Heart left ventricle (tissue), 16 donors: Measurements from ENCODE around the gene CHID1. TPM values are rescaled to one million over a fixed set of nuclear protein-coding genes. Genes with fewer than 3 reads are reported as not detected.

Experiments
- ATAC-seq, 4 donors: fragments of 200-7000 bp; cut with Tn5 transposase; one replicate each; pipeline ENCODE4 v1.9.1; 2020 to 2022; ENCODE audit warnings: moderate library complexity in 4 of 4, mild to moderate bottlenecking in 3 of 4, moderate number of reproducible peaks in 1 of 4
- DNase-seq, 5 donors: peaks; one replicate each; pipeline ENCODE4 v3.0.0-alpha.2; 2020
- H3K27ac ChIP-seq, 12 donors: fragments of 200-600 bp; sonication (generic) in 4 of 12; one replicate each; pipeline versions ENCODE4 v1.5.0 to v1.8.0; 2016 to 2022; ENCODE audit warnings: mild to moderate bottlenecking in 2 of 12
- H3K27me3 ChIP-seq, 9 donors: fragments of 200-600 bp; sonication (generic) in 2 of 9; one replicate each; pipeline versions ENCODE4 v1.5.1 to v1.8.0; 2016 to 2022; ENCODE audit warnings: mild to moderate bottlenecking in 3 of 9
- H3K36me3 ChIP-seq, 9 donors: fragments of 200-600 bp; sonication (generic) in 2 of 9; one replicate each; pipeline versions ENCODE4 v1.5.0 to v1.8.0; 2018 to 2022; ENCODE audit warnings: mild to moderate bottlenecking in 2 of 9
- H3K4me1 ChIP-seq, 12 donors: fragments of 200-600 bp; sonication (generic) in 4 of 12; one replicate each; pipeline versions ENCODE4 v1.5.0 to v1.8.0; 2016 to 2022; ENCODE audit warnings: mild to moderate bottlenecking in 3 of 12
- H3K4me3 ChIP-seq, 12 donors: fragments of 200-600 bp; sonication (generic) in 4 of 12; one replicate each; pipeline versions ENCODE4 v1.5.0 to v1.8.0; 2017 to 2022; ENCODE audit warnings: mild to moderate bottlenecking in 9 of 12, moderate library complexity in 4 of 12
- H3K9me3 ChIP-seq, 12 donors: fragments of 200-600 bp; sonication (generic) in 4 of 12; one replicate each; pipeline versions ENCODE4 v1.5.0 to v1.8.0; 2016 to 2022; ENCODE audit warnings: mild to moderate bottlenecking in 1 of 12
- POLR2A ChIP-seq, 2 donors: fragments of 450-650 bp; IDR thresholded peaks; one replicate each; pipeline ENCODE4 v1.6.1; 2017; ENCODE audit warnings: antibody characterized with exemption in 2 of 2, mild to moderate bottlenecking in 2 of 2, moderate library complexity in 2 of 2
- WGBS, 4 donors: extraction: QIAGEN DNeasy Blood & Tissue Kit in 2 of 4; methylation state at CpG; one replicate each; pipeline versions ENCODE4 v1.1.5 to v1.1.7; 2013 to 2018; 5-methylcytosine and 5-hydroxymethylcytosine counted together
- intact Hi-C, 10 donors: fragments of 100-400 bp; cut with DNase I; formaldehyde crosslinking; loops; one replicate each; pipeline versions ENCODE4 v1.11.1 to v1.14.2; 2022
- polyA plus RNA-seq, 2 donors: library from polyadenylated mRNA; stranded (reverse); fragments of 200-250 nt; gene quantifications; one replicate each; pipeline ENCODE4 v1.2.3, GENCODE V29; 2013
- total RNA-seq, 9 donors: library from RNA; depleted of rRNA in 2 of 9; stranded (reverse); fragments of >200 nt in 2 of 9; fragmentation: NEBNext Ultra II Directional in 3 of 9; extraction: Animal tissue kit (Norgen Biotek cat#: 25700) in 3 of 9; gene quantifications; one replicate each; pipeline versions ENCODE4 v1.1.0 to v1.2.4, GENCODE V29; 2016 to 2023
- TF ChIP-seq, protein P1 (sequence below), 12 donors: fragments of 200-600 bp; sonication (generic) in 4 of 12; IDR thresholded peaks; one replicate each; pipeline versions ENCODE4 v1.5.0 to v1.8.0; 2018 to 2022; ENCODE audit warnings: antibody characterized with exemption in 12 of 12, mild to moderate bottlenecking in 5 of 12
- donor health status: ischemic (EF 13 %, LVEDD 7.1; RV severe dilation, severe dysfunction).
- donor health status: healthy with polysubstance abuse.
- donor health status: DM: no; HTN: yes; CAD: no.
- donor health status: DM: no; HTN: no; CAD: no.
- donor health status: ischemic (EF 25% LVEDD 6.9; RV normal size, moderate dysfunction).
- donor health status: ischemic (EF 25% LVEDD 5.7; RV mildly dilated, moderate dysfunction).
- donor health status: healthy.
- donor health status: DM: yes; HTN: yes; CAD: no.
- donor health status: ischemic (EF 35%, LVEDD 5.7; RV mildly dilated, moderate dysfunction).
- donor health status: nonischemic (EF 11% LVEDD 7.7; RV severe dilation, severe dysfunction).
- donor health status: DM: yes; HTN: yes; CAD: no.
- donor health status: PGD.
- donor health status: ischemic (EF 29% LVEDD 5.4; RV normal size, mild dysfunction).
- donor health status: nonischemic (EF 23%, LVEDD 6.1; RV moderate dilation, normal function).

The CHID1 gene
- total and polyA plus RNA-seq, 11 donors: 30.8 to 87.7 (median 55.3) TPM

DNA sequence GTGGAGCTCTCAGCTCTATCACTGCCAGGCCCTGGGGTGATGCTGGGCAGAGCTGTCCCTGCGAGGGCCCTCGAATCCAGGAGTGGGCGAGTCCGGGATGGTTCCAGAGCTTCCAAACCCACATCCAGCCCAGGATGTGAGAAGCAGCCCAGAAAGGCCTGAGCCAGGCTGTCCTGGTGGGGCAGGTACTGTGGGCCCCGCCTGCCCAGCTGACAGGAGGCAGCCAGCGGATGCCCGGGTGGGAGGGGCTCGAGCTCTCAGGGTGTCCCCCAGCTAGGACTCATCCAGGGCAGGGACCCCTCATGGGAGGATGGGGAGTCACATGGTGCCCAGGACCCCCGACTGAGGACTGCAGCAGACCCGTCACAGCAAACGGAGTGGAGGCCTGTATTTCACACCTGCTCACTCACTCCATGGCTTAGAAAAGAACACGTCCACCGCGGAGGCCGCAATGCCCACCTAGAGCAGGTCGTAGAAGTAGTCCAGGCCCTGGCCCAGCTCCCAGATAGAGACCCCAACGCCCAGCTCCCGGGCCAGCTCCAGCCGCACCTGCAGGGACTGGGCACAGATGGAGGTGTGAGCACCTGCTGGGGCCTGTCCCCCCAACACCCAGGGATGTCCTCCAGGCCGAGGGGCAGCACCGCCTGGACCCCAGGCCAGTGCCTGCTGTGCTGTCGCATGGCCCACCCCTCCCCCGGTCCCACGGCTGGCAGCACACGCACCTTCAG is 41.0 kb downstream of the CHID1 start:
- DNase-seq: peak in 1 of 5 donors; percentile 27
- Histone ChIP-seq H3K4me3 (no peak overlapping the region), H3K36me3 (peaks cover 0 to 37% (median 19%) of the 10 kb centered on the region in 9 donors), H3K4me1 (no peaks in the 10 kb centered on the region), H3K27me3 (no peaks in the 10 kb centered on the region), H3K27ac (no peak overlapping the region), H3K9me3 (no peaks in the 10 kb centered on the region)
- no peak for ATAC-seq
- no peak for TF ChIP-seq POLR2A (IDR thresholded peaks at IDR 0.05)
- TF ChIP-seq, protein P1, sequence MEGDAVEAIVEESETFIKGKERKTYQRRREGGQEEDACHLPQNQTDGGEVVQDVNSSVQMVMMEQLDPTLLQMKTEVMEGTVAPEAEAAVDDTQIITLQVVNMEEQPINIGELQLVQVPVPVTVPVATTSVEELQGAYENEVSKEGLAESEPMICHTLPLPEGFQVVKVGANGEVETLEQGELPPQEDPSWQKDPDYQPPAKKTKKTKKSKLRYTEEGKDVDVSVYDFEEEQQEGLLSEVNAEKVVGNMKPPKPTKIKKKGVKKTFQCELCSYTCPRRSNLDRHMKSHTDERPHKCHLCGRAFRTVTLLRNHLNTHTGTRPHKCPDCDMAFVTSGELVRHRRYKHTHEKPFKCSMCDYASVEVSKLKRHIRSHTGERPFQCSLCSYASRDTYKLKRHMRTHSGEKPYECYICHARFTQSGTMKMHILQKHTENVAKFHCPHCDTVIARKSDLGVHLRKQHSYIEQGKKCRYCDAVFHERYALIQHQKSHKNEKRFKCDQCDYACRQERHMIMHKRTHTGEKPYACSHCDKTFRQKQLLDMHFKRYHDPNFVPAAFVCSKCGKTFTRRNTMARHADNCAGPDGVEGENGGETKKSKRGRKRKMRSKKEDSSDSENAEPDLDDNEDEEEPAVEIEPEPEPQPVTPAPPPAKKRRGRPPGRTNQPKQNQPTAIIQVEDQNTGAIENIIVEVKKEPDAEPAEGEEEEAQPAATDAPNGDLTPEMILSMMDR (IDR thresholded peaks at IDR 0.05): no peak
- intact Hi-C loops: no loop called here
- WGBS, 4 donors: 74 to 90% (median 88%) methylated on average over 5 to 25 of the region's 25 CpGs

DNA sequence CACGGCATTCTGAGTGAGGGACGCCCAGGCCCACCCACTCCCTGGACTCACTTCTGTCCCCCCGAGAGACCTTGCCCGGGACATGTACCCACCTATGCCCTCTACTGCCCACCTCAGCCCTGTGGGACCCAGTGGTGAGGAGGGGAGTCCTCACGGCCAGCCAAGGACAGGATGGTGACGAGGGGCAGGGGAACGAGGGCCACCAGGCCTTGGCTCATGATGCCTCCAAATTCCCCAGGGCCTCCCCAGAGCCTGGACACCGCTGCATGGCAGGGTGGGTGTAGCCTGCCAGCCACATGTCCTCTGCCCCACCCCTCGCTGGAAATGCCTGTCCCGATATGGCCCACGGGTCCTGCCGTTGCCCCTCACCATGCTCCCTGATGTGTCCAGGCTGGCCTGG is 41.8 kb downstream of the CHID1 start:
- no peak for ATAC-seq
- DNase-seq: no peak
- H3K36me3 ChIP-seq: peaks cover 0 to 45% (median 25%) of the 10 kb centered on the region in 9 donors
- TF ChIP-seq POLR2A (IDR thresholded peaks at IDR 0.05): no peak
- TF ChIP-seq, protein P1 (IDR thresholded peaks at IDR 0.05): no peak
- 84 to 86% (median 84%) methylated on average over 6 to 12 of the region's 12 CpGs for WGBS, 4 donors
- H3K27me3 ChIP-seq: no peaks in the 10 kb centered on the region
- H3K4me1 ChIP-seq: no peaks in the 10 kb centered on the region
- H3K9me3 ChIP-seq: no peaks in the 10 kb centered on the region
- intact Hi-C loops: no loop called here
- no peak overlapping the region for H3K27ac ChIP-seq
- H3K4me3 ChIP-seq: no peak overlapping the region

DNA sequence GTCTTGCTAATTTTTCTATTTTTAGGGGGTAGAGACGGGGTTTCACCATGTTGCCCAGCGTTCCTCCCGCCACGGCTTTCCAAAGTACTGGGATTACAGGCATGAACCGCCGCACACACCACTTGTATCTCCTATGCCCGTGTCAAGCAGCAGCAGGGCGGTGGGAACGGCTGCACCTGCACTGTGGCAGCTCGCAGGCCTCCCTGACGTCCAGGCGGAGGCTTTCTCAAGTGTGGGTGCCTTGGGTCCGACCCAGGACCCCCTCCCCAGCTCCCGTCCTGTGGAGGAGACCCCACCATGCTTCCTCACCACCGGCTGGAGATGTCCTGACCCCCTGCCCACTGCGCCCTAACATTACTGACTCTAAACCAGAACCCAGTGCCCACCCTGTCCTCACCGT is 42.2 kb downstream of the CHID1 start:
- no peak overlapping the region for H3K4me3 ChIP-seq
- H3K27me3 ChIP-seq: no peaks in the 10 kb centered on the region
- no peak for ATAC-seq
- H3K4me1 ChIP-seq: no peaks in the 10 kb centered on the region
- no peak for TF ChIP-seq POLR2A (IDR thresholded peaks at IDR 0.05)
- TF ChIP-seq, protein P1 (IDR thresholded peaks at IDR 0.05): no peak
- DNase-seq: peak in 1 of 5 donors; percentile 22
- no peaks in the 10 kb centered on the region for H3K9me3 ChIP-seq
- intact Hi-C loops: no loop called here
- WGBS, 4 donors: 86 to 90% (median 88%) methylated on average over 13 to 17 of the region's 17 CpGs
- H3K36me3 ChIP-seq: peaks cover 0 to 49% (median 27%) of the 10 kb centered on the region in 9 donors
- H3K27ac ChIP-seq: no peak overlapping the region

DNA sequence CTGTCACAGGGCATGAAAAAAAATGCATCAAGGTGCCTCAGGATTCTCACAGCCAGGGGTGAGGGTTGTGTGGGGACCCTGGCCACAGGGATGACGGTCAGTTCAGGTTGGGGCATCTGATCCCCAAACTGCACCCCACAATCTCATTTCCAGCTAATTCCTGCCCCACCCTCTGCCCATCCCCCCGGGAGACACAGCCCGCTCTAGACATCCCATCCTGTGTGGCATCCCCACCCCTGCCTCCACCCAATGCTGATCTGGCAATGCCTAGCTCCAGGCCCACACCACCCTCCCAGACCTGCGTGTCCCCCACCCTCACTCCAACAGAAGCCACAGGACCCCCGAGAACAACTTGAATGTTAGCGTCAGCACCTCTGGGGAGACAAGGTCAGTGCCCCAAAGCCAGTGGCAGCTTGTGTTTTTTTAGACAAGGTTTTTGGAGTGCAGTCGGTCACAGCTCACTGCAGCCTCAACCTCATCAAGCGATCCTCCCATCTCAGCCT is 42.7 kb downstream of the CHID1 start:
- H3K4me3 ChIP-seq: no peak overlapping the region
- ATAC-seq (no peak), DNase-seq (no peak)
- H3K27ac ChIP-seq: no peak overlapping the region
- H3K4me1 ChIP-seq: no peaks in the 10 kb centered on the region
- TF ChIP-seq, protein P1 (IDR thresholded peaks at IDR 0.05): no peak
- TF ChIP-seq POLR2A (IDR thresholded peaks at IDR 0.05): no peak
- WGBS, 4 donors: 85 to 92% (median 88%) methylated on average over 8 of the region's 8 CpGs
- H3K36me3 ChIP-seq: peaks cover 0 to 52% (median 31%) of the 10 kb centered on the region in 9 donors
- H3K9me3 ChIP-seq: no peaks in the 10 kb centered on the region
- intact Hi-C loops: no loop called here
- no peaks in the 10 kb centered on the region for H3K27me3 ChIP-seq
